GM18508 (cell line): ENCODE data around the gene CNTNAP2.

Experiments used
- ATAC-seq: cut with Tn5 transposase; IDR thresholded peaks from one replicate; pipeline ENCODE4 v1.9.1; 2021; ENCODE audit warnings: moderate number of reproducible peaks; ENCODE audit not compliant: insufficient read depth, unreplicated experiment

Gene CNTNAP2

DNA sequence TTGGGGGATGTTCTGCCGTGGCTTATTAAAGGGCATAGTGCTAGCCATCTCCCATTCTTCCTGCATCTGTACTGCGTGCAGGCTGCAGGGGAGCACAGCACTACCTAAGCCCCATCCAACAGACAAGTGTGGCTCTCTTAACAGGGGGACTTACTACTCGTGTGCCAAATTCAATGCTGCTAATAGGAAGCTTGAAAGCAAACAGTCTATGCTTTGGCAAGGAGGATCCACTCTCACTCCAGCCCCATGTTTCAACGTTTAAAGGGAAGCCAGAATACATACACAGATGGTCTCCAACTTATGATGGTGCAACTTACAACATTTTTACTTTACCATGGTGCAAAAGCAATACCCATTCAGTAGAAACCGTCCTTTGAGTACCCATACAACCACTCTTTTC is 2245.9 kb downstream of the CNTNAP2 start:
- no peak for ATAC-seq

DNA sequence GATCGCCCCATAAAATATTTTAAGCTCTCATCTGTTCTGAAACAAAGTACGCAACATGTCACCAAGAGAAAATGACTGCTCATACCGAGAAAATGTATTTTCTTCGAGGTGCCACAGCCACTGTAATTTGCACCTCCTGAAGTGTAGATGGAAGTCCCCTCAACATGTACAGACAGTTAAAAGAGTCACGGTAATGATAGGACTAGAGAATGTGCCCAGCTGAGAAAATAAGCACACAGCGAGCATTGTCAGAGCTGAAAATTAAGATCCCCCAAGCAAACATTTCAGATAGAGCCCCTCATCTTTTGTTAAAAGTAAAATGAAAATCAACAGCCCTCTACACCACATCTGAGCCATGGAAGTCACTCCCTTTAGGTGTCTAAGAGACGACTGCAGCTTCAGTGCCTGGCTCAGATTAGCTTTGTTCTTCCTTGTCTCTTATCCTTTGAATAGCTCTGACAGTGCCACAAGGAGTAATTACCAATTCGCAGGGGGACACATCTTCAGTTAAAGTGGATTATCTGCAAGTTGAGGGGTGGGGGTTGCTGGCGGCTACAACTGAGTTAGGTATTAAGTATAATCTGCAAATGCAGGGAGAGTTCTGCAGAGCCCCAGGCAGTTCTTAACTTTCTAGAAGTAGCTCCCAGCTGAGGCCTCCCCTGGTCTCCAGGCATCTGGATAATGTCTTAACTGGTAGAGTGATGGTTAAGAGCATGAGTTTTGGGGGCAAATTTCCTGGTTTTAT is 2251.3 kb downstream of the CNTNAP2 start:
- no peak for ATAC-seq

DNA sequence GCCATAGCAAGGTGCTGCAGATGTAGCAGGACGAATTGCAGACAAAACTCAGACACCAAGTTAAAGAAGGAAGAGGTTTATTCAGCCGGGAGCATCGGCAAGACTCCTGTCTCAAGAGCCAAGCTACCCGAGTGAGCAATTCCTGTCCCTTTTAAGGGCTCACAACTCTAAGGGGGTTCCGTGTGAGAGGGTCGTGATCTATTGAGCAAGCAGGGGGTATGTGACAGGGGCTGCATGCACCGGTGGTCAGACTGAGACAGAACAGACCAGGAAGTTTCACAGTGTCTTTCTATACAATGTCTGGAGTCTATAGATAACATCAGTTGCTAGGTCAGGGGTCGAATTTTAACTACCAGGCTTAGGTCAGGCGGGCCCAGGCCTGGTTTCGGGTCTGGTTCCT is 2252.0 kb downstream of the CNTNAP2 start:
- no peak for ATAC-seq

DNA sequence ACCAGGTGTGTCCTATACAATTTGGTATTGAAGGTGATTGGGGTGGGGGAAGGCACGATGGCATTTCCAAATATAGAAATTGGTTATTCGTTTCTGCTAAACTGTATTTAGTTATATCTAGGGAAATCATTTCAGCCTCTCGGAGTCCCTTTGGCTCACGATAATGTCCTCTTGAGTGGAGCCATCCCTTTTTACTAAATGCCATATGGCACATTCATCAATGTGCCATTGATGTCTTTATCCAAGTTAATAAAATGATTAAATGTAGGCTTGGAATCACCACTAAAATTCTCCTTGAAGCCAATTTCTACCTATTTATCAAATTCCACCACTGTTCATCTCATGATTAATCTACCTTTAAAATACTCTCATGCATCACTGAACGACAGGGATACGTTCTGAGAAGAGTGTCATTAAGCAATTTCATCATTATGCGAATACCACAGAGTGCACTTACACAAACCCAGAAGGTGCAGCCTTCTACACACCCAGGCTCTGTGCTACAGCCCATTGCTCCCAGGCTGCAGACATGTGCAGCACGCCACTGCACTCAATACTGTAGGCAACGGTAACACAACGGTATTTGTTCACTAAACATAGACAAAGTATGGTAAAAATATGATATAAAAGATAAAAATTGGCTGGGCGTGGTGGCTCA is 2254.8 kb downstream of the CNTNAP2 start:
- ATAC-seq: no peak

DNA sequence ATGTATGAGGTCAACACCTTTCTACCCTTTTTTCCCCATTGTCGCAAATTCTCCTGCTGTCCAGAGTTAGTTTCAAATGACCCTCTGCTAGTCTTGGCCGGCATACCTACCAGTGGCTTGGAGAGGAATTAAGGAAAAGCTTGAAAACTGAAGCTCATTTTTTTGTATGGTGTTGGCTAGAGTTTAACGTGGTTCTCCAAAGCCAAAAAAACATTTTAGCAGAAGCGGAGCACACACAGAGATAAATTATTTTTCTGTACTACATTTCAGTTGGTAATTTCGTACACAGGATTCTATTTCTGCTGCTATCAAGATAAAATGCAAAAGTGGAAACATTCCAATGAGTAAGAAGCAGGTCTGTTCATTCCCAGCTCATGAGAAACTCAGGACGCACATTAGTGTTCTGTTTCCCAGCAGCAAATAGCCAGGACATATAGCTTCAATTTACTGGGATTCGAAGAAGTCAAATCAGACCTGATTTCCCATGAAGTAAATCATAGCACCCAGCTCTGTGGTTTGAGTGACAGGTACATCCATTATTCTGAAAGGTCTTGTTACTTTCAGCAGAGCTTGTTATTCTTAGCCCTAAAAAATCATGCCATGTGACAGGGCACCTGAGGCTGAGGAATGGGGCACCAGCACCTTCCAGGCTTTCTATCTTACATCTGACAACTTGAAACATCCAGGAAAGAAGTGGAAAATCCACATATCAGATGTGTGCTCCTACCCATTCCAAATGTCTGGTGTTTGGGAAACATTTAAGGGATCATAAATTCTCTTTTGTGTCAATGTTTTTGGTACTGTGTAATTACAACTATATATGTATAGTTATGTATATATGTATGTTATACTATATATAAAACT is 2258.0 kb downstream of the CNTNAP2 start:
- no peak for ATAC-seq

DNA sequence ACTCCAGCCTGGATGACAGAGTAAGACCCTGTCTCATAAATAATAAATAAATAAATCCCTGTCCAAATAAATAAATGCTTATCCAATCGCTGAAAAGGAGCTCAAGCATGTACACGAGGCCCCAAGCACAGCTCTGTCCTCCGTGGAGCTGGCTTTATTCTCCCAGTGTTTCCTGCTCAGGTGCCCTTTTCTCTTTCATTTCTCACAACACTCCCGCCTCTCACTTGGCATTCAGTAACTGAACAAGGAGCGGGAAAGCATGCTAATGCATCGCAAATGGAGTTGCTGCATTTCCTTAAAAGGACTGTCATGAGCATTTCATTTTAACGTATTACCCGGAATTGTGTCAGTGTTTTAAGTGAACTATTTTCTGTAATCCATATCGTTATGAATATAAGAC is 2263.1 kb downstream of the CNTNAP2 start:
- ATAC-seq: no peak

DNA sequence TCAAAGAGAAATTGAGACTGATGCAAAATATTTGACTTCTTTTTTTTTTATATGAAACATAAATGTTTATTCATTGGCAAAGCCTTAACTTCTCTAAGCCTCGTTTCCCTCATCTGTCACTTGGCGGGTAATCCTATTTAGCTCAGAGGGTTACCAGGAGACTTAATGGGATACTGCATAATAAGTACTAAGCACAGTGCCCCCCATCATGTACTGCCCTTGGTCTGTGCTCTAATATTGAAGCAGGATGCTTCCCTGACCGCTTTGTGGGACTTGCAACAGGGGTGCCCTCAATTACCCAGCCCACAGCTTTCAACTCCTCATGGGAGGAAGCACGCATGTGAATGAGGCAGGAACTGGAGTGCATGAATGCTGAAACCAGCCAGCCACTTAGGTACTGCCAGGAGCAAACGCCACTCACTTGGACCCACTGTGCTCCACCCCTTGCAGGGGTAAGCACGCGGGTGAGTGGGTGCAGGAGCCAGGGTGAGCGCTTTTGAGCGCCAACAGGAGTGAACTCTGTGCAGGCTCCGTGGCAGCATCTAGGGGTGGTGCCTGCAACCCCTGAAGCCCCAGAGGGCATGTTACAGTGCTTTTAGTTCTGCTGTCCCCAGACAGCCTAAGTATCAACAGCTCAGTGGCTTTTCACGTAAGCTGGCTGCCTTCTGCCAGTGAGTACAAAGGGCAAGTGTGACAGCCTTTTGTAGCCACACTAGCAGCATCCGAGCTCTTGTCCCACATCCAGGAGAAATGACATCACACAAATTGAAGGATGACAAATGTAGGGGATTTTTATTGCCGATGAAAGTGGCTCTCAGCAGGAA is 2264.2 kb downstream of the CNTNAP2 start:
- ATAC-seq: no peak

DNA sequence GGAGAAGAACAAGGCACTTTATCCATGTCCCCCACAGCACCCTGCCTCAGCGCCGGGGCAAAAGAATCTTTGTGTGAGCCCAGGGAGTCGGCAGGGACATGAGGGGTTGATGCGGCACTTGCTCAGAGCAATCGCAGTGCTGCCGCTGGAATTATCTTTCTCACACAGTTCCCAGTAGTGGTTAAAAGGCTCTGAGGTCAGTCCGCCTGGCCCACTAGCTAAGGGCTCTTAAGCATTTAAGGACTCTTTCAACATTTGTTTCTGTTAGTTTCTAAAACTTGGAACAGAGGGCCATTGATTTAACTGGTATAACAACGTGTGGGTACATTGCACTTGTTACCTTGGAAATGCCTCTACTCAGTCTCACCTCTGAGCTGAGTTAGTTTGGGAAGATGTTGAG is 2266.0 kb downstream of the CNTNAP2 start:
- ATAC-seq: no peak

DNA sequence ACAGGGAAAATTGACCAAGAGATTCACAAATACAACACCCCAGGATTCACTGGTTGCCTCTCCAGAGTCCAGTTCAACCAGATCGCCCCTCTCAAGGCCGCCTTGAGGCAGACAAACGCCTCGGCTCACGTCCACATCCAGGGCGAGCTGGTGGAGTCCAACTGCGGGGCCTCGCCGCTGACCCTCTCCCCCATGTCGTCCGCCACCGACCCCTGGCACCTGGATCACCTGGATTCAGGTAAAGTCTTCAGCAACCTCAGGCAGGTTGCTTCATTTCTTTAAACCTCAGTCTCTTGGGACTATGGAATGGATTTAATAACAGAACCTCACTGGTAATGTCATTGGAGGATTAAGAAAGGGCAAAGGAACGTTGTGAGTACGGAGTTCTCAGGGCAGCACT is 2267.1 kb downstream of the CNTNAP2 start:
- ATAC-seq: no peak

DNA sequence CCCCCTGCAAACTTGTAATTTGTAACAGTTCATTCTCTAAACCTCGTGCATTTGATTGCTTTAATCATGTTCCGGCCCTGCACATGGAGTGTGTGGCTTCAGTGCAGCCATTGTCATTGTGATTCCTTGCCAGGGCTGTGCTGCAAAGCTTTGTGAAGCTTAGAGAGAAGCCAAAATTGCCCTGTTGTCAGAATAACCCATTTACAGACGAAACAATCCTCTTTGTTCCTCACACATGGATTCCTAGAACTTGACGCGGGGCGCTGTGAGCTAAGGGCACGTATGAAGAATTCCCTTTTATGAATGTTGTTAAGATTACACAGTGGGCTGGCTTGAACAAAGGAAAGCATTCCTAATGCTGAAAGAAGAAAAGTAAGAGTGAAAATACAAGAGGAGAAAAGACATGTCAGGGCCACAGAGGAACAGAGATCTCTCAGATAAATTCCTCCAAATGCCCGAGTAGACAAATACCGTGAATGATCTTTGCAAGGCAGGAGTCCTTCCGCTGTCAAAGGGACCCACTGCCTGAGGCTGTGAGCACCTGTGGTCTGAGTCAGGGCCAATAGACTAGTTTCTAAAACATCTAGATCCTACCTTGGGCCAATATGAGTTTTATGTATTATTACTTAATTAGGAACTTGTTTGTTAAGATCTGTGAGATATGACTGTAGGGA is 2268.5 kb downstream of the CNTNAP2 start:
- no peak for ATAC-seq

DNA sequence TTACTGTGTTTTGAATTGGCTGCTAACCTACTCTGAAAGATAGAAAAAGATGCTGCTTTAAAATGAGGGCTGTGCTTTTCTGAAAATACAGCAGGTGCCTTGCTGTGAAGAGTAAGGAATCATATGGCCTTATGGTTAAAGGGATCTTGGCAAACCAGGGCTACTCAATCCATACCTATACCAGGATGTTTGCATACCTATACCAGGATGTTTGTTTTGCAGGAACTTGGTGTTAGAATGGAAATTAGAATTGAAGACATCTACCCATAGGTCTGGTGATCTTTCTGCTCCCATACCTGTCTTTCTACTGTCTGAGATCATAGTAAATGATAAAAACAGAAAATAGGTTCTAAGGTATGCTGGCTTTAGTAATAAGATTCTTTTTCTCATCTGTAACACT is 2273.8 kb downstream of the CNTNAP2 start:
- no peak for ATAC-seq

DNA sequence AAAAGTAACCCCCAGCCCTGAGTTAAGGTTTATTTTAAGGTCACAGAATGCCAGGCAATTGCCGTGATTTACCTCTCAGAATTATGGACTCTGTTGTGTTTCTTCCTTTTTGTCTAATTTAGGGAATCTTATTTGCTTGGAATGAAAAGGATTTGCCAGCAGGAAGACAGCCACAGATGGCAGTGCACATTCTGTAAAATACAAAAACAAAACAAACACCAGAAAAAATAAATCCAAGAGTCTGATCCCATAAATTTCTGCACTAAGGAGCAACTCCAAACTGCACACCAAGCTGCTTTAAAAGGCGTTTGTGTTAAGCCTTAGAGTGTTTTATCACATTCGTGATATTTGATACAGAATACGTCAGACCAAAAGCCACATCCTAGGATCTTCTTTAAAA is 2275.0 kb downstream of the CNTNAP2 start:
- ATAC-seq: no peak

DNA sequence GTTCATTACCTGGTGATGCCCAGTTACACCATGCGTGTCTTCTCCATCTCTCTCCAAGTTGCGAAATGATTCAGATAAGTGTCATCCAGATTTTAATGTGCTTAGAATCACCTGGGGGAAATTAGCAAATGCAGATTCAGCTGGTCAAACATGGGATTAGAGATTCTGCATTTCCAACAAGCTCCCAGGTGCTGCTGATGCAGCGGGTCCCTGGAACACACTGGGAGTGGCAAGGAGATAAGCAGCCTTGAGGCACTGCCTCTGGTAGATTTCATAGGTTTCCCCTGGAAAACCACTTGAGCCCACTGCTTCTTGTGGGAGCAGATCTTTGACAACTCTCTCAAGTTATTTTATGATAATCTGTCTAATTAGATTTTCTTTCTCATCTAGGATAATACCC is 2278.0 kb downstream of the CNTNAP2 start:
- ATAC-seq: no peak

DNA sequence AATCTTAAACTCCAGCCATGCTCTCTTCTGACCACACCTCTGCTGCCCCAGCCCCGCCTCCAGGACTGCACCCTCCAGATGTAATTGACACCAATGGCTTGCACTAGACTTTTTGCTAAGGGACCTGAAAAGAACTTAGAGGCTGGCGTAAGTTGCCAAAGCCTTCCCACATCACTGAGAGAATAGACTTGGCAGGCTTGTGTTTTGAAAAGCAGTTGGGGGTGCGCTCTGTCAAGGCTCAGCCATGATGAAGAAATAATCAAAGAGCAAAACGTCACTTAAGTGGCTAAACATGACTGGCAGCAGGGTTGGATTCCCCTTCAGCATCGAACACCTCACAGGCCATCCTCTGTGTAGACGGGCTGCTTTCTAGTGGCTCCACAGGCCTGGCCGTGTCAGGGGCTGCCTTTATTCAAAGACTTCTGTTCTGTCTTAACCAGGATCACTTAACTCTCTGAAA is 2278.8 kb downstream of the CNTNAP2 start:
- no peak for ATAC-seq

DNA sequence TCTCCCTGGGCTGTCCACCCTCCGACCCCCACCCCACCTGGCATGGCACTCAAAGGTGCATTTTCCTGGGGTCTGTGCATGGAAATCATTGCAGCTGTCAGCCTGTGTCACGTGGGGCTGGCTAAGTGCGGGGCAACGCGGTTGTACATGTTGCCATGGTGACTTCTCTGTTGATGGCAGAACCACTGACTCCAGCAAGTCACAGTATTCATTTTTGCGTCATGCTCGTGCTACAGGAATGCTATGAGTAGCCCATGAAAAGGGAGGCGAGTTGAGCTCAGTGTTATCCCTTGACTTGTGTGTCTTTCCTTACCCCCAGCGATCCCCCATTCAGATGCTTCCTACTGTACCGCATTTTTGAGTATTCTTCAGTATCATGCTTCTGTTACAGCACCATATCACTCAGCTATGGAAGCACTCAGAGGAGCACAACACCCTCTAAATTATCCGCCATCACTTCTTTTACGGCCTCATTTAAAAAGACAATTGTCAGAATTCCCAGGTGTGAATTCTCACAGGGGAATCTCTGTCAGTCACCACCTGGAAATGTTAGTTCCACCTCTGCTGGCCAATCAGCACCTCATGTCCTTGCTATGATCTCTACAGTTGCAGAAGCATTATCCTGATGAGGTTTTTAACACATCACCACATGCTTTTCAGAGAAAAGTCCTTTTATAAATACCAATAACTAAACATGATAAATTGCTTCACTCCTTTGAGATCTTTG is 2279.6 kb downstream of the CNTNAP2 start:
- no peak for ATAC-seq

DNA sequence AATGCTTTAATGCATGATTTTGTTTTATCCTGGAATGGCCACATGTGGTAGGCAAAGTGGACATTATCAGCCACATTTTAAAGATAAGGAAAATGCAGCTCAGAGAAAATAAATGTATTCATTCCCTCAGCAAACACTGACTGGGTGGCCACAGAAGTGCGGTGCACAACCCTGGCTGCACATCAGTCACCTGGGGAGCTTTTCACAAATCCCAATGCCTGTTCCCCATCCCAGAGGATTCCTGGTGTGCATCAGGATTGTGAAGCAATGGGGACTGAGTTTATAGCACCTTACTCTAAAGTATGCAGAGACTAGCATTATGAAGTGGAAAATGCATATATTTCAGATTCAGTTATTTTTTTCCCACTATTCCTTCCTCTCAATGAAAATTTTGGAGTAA is 2280.5 kb downstream of the CNTNAP2 start:
- no peak for ATAC-seq

DNA sequence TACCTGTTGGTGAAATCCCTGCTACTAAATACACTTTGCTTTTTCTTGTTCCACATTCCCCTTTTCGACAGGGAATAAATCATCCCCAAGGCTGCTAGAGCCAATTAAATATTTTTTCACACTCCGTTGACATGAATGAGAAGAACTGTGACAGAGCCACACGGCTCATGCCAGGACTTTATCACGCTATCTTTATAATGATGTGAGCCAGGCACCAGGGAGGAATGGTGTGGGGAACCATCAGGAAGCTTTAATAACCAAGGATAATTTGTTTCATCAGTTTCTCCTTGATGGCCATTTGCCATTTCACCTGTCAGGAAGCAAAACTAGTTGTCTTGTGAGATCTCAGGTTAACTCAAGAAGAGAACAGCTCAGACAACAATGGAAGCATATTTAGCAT is 2280.9 kb downstream of the CNTNAP2 start:
- ATAC-seq: no peak

DNA sequence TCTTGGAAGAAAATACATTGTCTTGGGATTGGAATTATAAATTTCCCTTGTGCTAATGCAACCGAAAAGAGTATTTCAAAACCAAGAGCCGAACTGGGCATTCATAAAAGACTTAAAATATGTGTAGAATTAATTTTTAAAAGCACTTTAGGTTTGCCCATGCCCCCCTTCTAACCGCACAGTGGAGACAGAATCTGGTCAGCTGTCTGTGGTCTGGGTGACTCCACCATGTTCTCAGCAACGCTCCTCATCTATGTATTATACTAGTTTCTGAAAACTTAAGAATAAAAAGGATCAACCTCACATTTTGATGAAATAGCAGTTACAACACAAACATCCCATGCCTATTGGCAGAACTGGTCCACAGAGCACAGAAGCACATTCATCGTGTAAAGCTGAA is 2281.4 kb downstream of the CNTNAP2 start:
- no peak for ATAC-seq

DNA sequence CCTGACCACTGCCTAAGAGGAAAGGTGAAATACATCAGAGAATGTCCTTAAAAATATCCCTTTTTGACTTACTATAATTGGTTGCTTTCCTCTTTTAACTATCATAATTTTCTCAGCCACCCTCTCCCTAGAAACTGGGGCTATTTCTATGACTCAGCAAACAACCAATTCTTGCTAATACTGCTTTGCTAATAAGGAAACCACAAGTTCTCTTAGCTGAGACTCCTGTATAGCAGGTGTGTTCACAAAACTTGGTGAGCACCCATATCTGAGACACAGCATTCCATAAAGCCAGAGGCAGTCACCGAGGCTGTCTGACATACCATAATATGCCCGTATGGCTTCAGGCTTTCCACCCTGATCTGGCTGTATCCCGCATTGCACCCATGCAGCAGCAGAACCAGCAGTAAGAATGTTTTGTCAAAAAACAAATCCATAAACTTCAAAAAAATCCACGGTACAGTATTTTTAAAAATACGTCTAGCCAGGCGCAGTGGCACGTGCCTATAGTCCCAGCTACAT is 2282.3 kb downstream of the CNTNAP2 start:
- peak; percentile 65 for ATAC-seq
